A549 (cell line): ENCODE data around the gene MYO7A. TPM values are rescaled to one million over a fixed set of nuclear protein-coding genes. Genes with fewer than 3 reads are reported as not detected.

Experiments
- ATAC-seq, 2 experiments: fragments of 200-7000 bp in 1 of 2; fragments of >200 bp in 1 of 2; cut with Nextera tagmentation in 1 of 2; cut with Tn5 transposase in 1 of 2; 3 replicates each; pipeline versions ENCODE4 v1.8.0 to v1.9.1; 2018 to 2020; ENCODE audit warnings: mild to moderate bottlenecking in 1 of 2, moderate library complexity in 1 of 2
- CTCF ChIA-PET: fragments of 300-600 bp; sonication (Branson Sonifier 250); formaldehyde crosslinking; extraction: SDS; loops from one replicate; lab custom pipeline; 2021; ENCODE audit warnings: antibody characterized with exemption, inconsistent platforms; lab: Yijun Ruan, JAX
- POLR2A ChIA-PET: fragments of 350-600 bp; formaldehyde crosslinking; extraction: SDS; loops from one replicate; lab custom pipeline; 2021; ENCODE audit warnings: antibody characterized with exemption, inconsistent platforms; lab: Yijun Ruan, JAX
- DNase-seq, 2 experiments: peaks; one replicate each; pipeline versions ENCODE4 v3.0.0 to v3.0.0-alpha.2; 2011 to 2016; ENCODE audit warnings: low read depth in 1 of 2, low spot score in 1 of 2
- FAIRE-seq: peaks from 2 replicates; lab custom pipeline; 2011; peaks lifted over from hg19 to GRCh38; lab: Jason Lieb, UNC
- H3K27ac ChIP-seq, 2 experiments: fragments of >200 bp; sonication (Bioruptor Twin); formaldehyde crosslinking; 3 replicates each; pipeline ENCODE4 v1.5.1; 2016 to 2017
- H3K4me1 ChIP-seq: fragments of >200 bp; sonication (Bioruptor Twin); formaldehyde crosslinking; 3 replicates; pipeline ENCODE4 v1.6.1; 2016
- H3K4me2 ChIP-seq: fragments of >200 bp; sonication (Bioruptor Twin); formaldehyde crosslinking; 3 replicates; pipeline ENCODE4 v1.6.1; 2016
- H3K4me3 ChIP-seq: fragments of >200 bp; sonication (Bioruptor Twin); formaldehyde crosslinking; 3 replicates; pipeline ENCODE4 v1.5.1; 2016
- H3K9me3 ChIP-seq: fragments of >200 bp; sonication (Bioruptor Twin); formaldehyde crosslinking; 3 replicates; pipeline ENCODE4 v1.6.1; 2016
- BHLHE40 ChIP-seq: IDR thresholded peaks from 2 replicates; pipeline ENCODE4 v1.6.1; 2012; ENCODE audit warnings: low read depth, low read length, inconsistent platforms
- CBX2 ChIP-seq: fragments of 200-600 bp; sonication (generic); IDR thresholded peaks from 2 replicates; pipeline ENCODE4 v1.6.1; 2016; ENCODE audit warnings: low read depth, mild to moderate bottlenecking, borderline replicate concordance
- CBX8 ChIP-seq: fragments of 200-600 bp; sonication (generic); IDR thresholded peaks from 2 replicates; pipeline ENCODE4 v1.6.1; 2016
- CEBPB ChIP-seq, 2 experiments: fragments of >200 bp in 1 of 2; sonication (Bioruptor Twin) in 1 of 2; formaldehyde crosslinking in 1 of 2; IDR thresholded peaks; 2 replicates each; pipeline ENCODE4 v1.6.1; 2012 to 2016
- EHMT2 ChIP-seq: fragments of 200-600 bp; sonication (generic); IDR thresholded peaks from 2 replicates; pipeline ENCODE4 v1.6.1; 2016; ENCODE audit warnings: antibody characterized with exemption, low read depth, mild to moderate bottlenecking, moderate library complexity
- FOSB ChIP-seq: fragments of 250-450 bp; sonication (Bioruptor Pico); IDR thresholded peaks from 2 replicates; pipeline ENCODE4 v1.5.0; 2020; ENCODE audit warnings: mild to moderate bottlenecking, moderate library complexity
- JUN ChIP-seq, 2 experiments: fragments of >200 bp; sonication (Bioruptor Twin); formaldehyde crosslinking; IDR thresholded peaks; 2 replicates in 1 of 2; 3 replicates in 1 of 2; pipeline ENCODE4 v1.6.1; 2016 to 2017
- JUNB ChIP-seq: fragments of >200 bp; sonication (Bioruptor Twin); formaldehyde crosslinking; IDR thresholded peaks from 2 replicates; pipeline ENCODE4 v1.6.1; 2016
- NR3C1 ChIP-seq: fragments of >200 bp; sonication (Bioruptor Twin); formaldehyde crosslinking; IDR thresholded peaks from 3 replicates; pipeline ENCODE4 v1.6.1; 2017
- RCOR1 ChIP-seq: fragments of 150-350 bp; IDR thresholded peaks from 2 replicates; pipeline ENCODE4 v1.6.1; 2014; ENCODE audit warnings: antibody characterized with exemption, low read length, low read depth
- TFCP2L1 ChIP-seq: fragments of 250-450 bp; sonication (Bioruptor Pico); IDR thresholded peaks from 2 replicates; pipeline ENCODE4 v1.5.0; 2021; ENCODE audit warnings: mild to moderate bottlenecking
- TP53 ChIP-seq: fragments of 250-450 bp; sonication (Bioruptor Pico); IDR thresholded peaks from 2 replicates; pipeline ENCODE4 v1.5.0; 2021; ENCODE audit warnings: mild to moderate bottlenecking, moderate library complexity
- ZC3H11A ChIP-seq: fragments of 450-650 bp; IDR thresholded peaks from 2 replicates; pipeline ENCODE4 v1.6.1; 2014; ENCODE audit warnings: antibody characterized with exemption, mild to moderate bottlenecking
- ZSCAN20 ChIP-seq: fragments of 250-450 bp; sonication (Bioruptor Pico); IDR thresholded peaks from 2 replicates; pipeline ENCODE4 v1.8.0; 2022; ENCODE audit warnings: mild to moderate bottlenecking, moderate library complexity
- WGBS: methylation state at CpG from one replicate; pipeline ENCODE4 v1.1.6; 2017; ENCODE audit errors: missing lambda C conversion rate; 5-methylcytosine and 5-hydroxymethylcytosine counted together
- polyA plus RNA-seq, 4 experiments: library from polyadenylated mRNA; depleted of rRNA in 3 of 4; stranded (reverse); fragments of >200 nt; fragmentation: RNase III in 1 of 4; extraction: RNeasy Plus Mini Kit Qiagen cat#74134 plus additional on column Dnase treatment in 1 of 4; gene quantifications; 2 replicates in 3 of 4; 3 replicates in 1 of 4; pipeline ENCODE4 v1.2.3, GENCODE V29; 2011 to 2017
- TF ChIP-seq, protein P1 (sequence below): fragments of >200 bp; sonication (Bioruptor Twin); formaldehyde crosslinking; IDR thresholded peaks from 2 replicates; pipeline ENCODE4 v1.6.1; 2016
- TF ChIP-seq, protein P2 (sequence below): IDR thresholded peaks from 2 replicates; pipeline ENCODE4 v1.6.1; 2012; ENCODE audit warnings: low read depth, borderline replicate concordance
- TF ChIP-seq, protein P3 (sequence below): fragments of 200-600 bp; sonication (generic); IDR thresholded peaks from 2 replicates; pipeline ENCODE4 v1.6.1; 2016; ENCODE audit warnings: antibody characterized with exemption, mild to moderate bottlenecking, moderate library complexity
- TF ChIP-seq, protein P4 (sequence below): IDR thresholded peaks from 2 replicates; pipeline ENCODE4 v1.6.1; 2012
- TF ChIP-seq, protein P5 (sequence below): fragments of >200 bp; sonication (Bioruptor Twin); formaldehyde crosslinking; IDR thresholded peaks from 3 replicates; pipeline ENCODE4 v1.6.1; 2016

The MYO7A gene
- polyA plus RNA-seq, 2 of the 4 experiments (the other 2 are of a cell fraction), result 1.7 to 2.1 TPM

DNA sequence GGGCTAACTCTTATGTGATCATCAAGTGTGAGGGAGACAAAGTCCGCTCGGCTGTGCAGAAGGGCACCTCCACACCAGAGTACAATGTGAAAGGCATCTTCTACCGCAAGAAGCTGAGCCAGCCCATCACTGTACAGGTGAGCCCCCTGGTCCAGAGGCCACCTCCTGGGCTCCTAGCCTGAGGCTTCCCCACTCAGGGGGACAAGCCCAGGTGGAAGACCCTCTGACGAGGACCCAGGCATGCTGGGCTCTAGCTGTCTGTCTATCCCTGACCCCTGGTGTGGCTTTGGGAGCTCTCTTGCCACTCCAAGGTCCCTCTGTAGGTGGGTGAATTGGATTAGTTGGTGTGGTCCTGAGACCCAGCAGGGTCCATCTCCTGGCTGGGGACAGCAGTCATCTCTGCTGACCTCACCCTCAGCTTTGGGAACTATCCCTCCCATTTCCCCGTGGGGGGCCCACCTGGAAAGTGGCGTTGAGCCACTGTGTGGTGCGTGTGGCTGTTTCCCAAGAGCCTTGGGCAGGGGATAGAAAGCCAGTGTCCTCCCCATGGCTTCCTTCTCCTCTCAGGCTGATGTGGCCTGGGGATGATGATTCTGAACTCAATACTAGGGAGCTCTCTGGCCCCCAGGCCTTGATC is 5.4 kb upstream of the MYO7A start:
- H3K9me3 ChIP-seq, result no peaks in the 10 kb centered on the region
- POLR2A ChIA-PET, result no interaction called here
- 85% methylated on average over 6 of the region's 7 CpGs for WGBS
- no peak overlapping the region for H3K4me3 ChIP-seq
- TF ChIP-seq EHMT2 (no peak), NR3C1 (no peak), CBX2 (no peak), RCOR1 (no peak), JUN (IDR thresholded peaks at IDR 0.05) (no peak), CEBPB (IDR thresholded peaks at IDR 0.05) (no peak), JUNB (no peak), TFCP2L1 (CRISPR knock-in tag) (no peak), ZSCAN20 (no peak), FOSB (CRISPR knock-in tag) (no peak), ZC3H11A (no peak), TP53 (CRISPR knock-in tag) (no peak), BHLHE40 (no peak)
- TF ChIP-seq, protein P1, sequence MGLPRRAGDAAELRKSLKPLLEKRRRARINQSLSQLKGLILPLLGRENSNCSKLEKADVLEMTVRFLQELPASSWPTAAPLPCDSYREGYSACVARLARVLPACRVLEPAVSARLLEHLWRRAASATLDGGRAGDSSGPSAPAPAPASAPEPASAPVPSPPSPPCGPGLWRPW, result no peak
- TF ChIP-seq, protein P2, sequence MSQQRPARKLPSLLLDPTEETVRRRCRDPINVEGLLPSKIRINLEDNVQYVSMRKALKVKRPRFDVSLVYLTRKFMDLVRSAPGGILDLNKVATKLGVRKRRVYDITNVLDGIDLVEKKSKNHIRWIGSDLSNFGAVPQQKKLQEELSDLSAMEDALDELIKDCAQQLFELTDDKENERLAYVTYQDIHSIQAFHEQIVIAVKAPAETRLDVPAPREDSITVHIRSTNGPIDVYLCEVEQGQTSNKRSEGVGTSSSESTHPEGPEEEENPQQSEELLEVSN, result no peak
- TF ChIP-seq, protein P3, sequence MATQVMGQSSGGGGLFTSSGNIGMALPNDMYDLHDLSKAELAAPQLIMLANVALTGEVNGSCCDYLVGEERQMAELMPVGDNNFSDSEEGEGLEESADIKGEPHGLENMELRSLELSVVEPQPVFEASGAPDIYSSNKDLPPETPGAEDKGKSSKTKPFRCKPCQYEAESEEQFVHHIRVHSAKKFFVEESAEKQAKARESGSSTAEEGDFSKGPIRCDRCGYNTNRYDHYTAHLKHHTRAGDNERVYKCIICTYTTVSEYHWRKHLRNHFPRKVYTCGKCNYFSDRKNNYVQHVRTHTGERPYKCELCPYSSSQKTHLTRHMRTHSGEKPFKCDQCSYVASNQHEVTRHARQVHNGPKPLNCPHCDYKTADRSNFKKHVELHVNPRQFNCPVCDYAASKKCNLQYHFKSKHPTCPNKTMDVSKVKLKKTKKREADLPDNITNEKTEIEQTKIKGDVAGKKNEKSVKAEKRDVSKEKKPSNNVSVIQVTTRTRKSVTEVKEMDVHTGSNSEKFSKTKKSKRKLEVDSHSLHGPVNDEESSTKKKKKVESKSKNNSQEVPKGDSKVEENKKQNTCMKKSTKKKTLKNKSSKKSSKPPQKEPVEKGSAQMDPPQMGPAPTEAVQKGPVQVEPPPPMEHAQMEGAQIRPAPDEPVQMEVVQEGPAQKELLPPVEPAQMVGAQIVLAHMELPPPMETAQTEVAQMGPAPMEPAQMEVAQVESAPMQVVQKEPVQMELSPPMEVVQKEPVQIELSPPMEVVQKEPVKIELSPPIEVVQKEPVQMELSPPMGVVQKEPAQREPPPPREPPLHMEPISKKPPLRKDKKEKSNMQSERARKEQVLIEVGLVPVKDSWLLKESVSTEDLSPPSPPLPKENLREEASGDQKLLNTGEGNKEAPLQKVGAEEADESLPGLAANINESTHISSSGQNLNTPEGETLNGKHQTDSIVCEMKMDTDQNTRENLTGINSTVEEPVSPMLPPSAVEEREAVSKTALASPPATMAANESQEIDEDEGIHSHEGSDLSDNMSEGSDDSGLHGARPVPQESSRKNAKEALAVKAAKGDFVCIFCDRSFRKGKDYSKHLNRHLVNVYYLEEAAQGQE, result no peak
- TF ChIP-seq, protein P4, sequence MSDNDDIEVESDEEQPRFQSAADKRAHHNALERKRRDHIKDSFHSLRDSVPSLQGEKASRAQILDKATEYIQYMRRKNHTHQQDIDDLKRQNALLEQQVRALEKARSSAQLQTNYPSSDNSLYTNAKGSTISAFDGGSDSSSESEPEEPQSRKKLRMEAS, result no peak
- TF ChIP-seq, protein P5, sequence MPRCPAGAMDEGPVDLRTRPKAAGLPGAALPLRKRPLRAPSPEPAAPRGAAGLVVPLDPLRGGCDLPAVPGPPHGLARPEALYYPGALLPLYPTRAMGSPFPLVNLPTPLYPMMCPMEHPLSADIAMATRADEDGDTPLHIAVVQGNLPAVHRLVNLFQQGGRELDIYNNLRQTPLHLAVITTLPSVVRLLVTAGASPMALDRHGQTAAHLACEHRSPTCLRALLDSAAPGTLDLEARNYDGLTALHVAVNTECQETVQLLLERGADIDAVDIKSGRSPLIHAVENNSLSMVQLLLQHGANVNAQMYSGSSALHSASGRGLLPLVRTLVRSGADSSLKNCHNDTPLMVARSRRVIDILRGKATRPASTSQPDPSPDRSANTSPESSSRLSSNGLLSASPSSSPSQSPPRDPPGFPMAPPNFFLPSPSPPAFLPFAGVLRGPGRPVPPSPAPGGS, result no peak
- CTCF ChIA-PET, result interaction anchor here (0.6 to 23.6 kb wide), 9 partner anchors 9 to 425 kb away, joined by 3 to 290 read pairs (median 6); no protein-coding TSS in a partner anchor
- H3K27ac ChIP-seq, result no peak overlapping the region
- no peak overlapping the region for H3K4me2 ChIP-seq
- FAIRE-seq (no peak), ATAC-seq (no peak), DNase-seq (no peak)
- H3K4me1 ChIP-seq, result no peaks in the 10 kb centered on the region

DNA sequence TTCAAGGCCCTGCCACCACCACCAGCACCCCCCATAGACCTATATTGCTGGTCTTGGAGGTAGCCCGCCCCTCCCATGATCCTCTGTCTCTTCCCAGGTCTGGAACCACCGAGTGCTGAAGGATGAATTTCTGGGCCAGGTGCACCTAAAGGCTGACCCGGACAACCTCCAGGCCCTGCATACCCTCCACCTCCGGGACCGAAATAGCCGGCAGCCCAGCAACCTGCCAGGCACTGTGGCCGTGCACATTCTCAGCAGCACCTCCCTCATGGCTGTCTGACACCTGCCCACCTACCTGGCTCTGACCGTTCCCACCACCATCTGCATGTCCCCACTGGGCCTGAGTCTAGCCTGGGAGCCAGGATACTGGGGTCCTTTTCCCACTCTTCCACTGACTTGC is 4.5 kb upstream of the MYO7A start:
- POLR2A ChIA-PET, result no interaction called here
- 91% methylated on average over 8 of the region's 8 CpGs for WGBS
- no peak for TF ChIP-seq CBX8

More for the DNA sequence above, 4.5 kb upstream of the MYO7A start:
- FAIRE-seq (no peak), ATAC-seq (no peak), DNase-seq (no peak)
- no peak overlapping the region for H3K4me2 ChIP-seq
- CTCF ChIA-PET, result interaction anchor here (1.0 to 3.4 kb wide), 4 partner anchors 9 to 424 kb away, joined by 4 to 28 read pairs (median 6); no protein-coding TSS in a partner anchor
- no peaks in the 10 kb centered on the region for H3K9me3 ChIP-seq
- no peak overlapping the region for H3K27ac ChIP-seq
- H3K4me1 ChIP-seq, result no peaks in the 10 kb centered on the region
- H3K4me3 ChIP-seq, result no peak overlapping the region
